HUES64 (cell line): Measurements from ENCODE around the gene TESK2.
"Not testable (repeated sequence)": the region's sequence is repeated elsewhere in the genome, so short reads cannot be mapped to it uniquely, and the experiment has no call there.

Experiments
- H3K27ac ChIP-seq: 2 replicates; pipeline ENCODE4 v1.7.0; 2013; ENCODE audit warnings: low read depth, low read length, inconsistent platforms
- H3K27me3 ChIP-seq: 2 replicates; pipeline ENCODE4 v1.6.1; 2013; ENCODE audit warnings: mild to moderate bottlenecking, low read length; ENCODE audit not compliant: insufficient read depth
- H3K36me3 ChIP-seq: 2 replicates; pipeline ENCODE4 v1.6.1; 2013; ENCODE audit warnings: mild to moderate bottlenecking, low read length; ENCODE audit not compliant: insufficient read depth
- H3K4me1 ChIP-seq: 2 replicates; pipeline ENCODE4 v1.6.1; 2013; ENCODE audit warnings: mild to moderate bottlenecking, low read length, moderate library complexity; ENCODE audit not compliant: insufficient read depth
- H3K4me3 ChIP-seq: 2 replicates; pipeline ENCODE4 v1.5.1; 2013; ENCODE audit warnings: mild to moderate bottlenecking, low read length, moderate library complexity
- H3K9ac ChIP-seq: 2 replicates; pipeline ENCODE4 v1.6.1; 2013; ENCODE audit warnings: mild to moderate bottlenecking, low read depth, low read length
- H3K9me3 ChIP-seq: 2 replicates; pipeline ENCODE4 v1.6.1; 2013; ENCODE audit warnings: low read depth, low read length; ENCODE audit not compliant: insufficient read depth
- WGBS: fragments of 150-250, 120-280 bp; methylation state at CpG from one replicate; pipeline ENCODE4 v1.1.7; 2013; ENCODE audit warnings: missing lambda C conversion rate; 5-methylcytosine and 5-hydroxymethylcytosine counted together

The TESK2 gene

DNA sequence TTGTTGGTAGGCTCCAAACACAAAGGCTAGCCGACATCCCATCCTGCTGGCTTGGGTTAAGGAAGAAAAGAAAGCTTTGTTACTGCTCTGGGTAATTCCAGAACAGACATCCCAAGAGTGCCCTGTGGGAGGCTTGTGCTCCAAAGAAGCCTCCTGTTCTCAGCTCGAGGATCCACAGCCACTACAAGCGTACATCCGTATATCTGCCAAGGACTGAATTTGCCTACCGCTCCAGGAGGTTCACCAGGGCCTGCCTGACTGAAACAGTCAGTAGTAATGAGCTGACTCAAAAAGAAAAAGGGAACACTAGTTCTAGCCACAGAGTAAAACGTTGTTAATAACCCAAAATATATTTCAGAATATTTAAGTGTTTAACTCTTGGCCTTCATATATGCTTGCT is 125.9 kb downstream of the TESK2 start:
- Histone ChIP-seq H3K4me1 (peaks cover 13% of the 10 kb centered on the region), H3K4me3 (no peak overlapping the region), H3K9ac (no peak overlapping the region), H3K36me3 (no peaks in the 10 kb centered on the region), H3K9me3 (no peaks in the 10 kb centered on the region), H3K27me3 (no peaks in the 10 kb centered on the region), H3K27ac (no peak overlapping the region)
- 84% methylated on average over 6 of the region's 6 CpGs for WGBS

DNA sequence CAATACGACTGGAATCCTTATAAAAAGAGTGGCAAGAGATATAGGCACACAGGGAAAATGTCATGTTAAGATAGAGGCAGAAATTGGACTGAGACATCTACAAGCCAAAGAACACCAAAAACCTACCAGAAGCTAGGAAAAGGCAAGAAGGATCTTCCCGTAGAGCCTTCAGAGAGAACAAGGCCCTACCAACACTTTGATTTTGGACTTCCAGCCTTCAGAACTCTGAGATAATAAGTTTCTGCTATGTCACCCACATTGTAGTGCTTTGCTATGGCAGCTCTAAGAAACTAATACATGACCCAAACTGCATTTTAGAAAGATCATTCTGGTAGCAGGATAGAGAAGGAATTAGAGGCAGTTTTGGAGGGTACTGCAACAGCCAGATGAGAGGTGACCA is 126.7 kb downstream of the TESK2 start:
- Histone ChIP-seq H3K4me1 (peaks cover 15% of the 10 kb centered on the region), H3K36me3 (no peaks in the 10 kb centered on the region), H3K27me3 (no peaks in the 10 kb centered on the region), H3K4me3 (no peak overlapping the region), H3K9ac (no peak overlapping the region), H3K27ac (no peak overlapping the region), H3K9me3 (no peaks in the 10 kb centered on the region)
- WGBS, result 92% methylated on average over 2 of the region's 2 CpGs

- not testable (repeated sequence) for H3K36me3 ChIP-seq, H3K27me3 ChIP-seq, H3K27ac ChIP-seq, H3K9ac ChIP-seq, H3K9me3 ChIP-seq
- WGBS, result 45% methylated on average over 7 of the region's 7 CpGs
- peaks cover 15% of the 10 kb centered on the region for H3K4me1 ChIP-seq
- H3K4me3 ChIP-seq, result peak overlapping the region; percentile 25; the same call in 1 of the 2 replicates
Observed at GRCh38 chr1:45360981-45361380, 130.0 kb downstream of the TESK2 start.

GRCh38 chr1:45359882-45360513 is 131.0 kb downstream of the TESK2 start:
- no peaks in the 10 kb centered on the region for H3K27me3 ChIP-seq
- 48% methylated on average over 5 of the region's 7 CpGs for WGBS
- peaks cover 15% of the 10 kb centered on the region for H3K4me1 ChIP-seq
- no peaks in the 10 kb centered on the region for H3K9me3 ChIP-seq
- H3K36me3 ChIP-seq, result no peaks in the 10 kb centered on the region
- no peak overlapping the region for H3K4me3 ChIP-seq
- peak overlapping the region; percentile 63; the same call in 1 of the 2 replicates for H3K27ac ChIP-seq
- H3K9ac ChIP-seq, result no peak overlapping the region

- peaks cover 10% of the 10 kb centered on the region for H3K4me1 ChIP-seq
- H3K27me3 ChIP-seq, result no peaks in the 10 kb centered on the region
- H3K36me3 ChIP-seq, result no peaks in the 10 kb centered on the region
- no peak overlapping the region for H3K9ac ChIP-seq
- H3K4me3 ChIP-seq, result no peak overlapping the region
- WGBS, result 70% methylated on average over 4 of the region's 4 CpGs
- H3K27ac ChIP-seq, result no peak overlapping the region
- no peaks in the 10 kb centered on the region for H3K9me3 ChIP-seq
Observed at GRCh38 chr1:45356186-45356585, 134.8 kb downstream of the TESK2 start.

- peaks cover 8% of the 10 kb centered on the region for H3K4me1 ChIP-seq
- no peaks in the 10 kb centered on the region for H3K27me3 ChIP-seq
- H3K9me3 ChIP-seq, result no peaks in the 10 kb centered on the region
- no peak overlapping the region for H3K9ac ChIP-seq
- 90% methylated on average over 2 of the region's 2 CpGs for WGBS
- no peaks in the 10 kb centered on the region for H3K36me3 ChIP-seq
- no peak overlapping the region for H3K4me3 ChIP-seq
- H3K27ac ChIP-seq, result no peak overlapping the region
Observed at GRCh38 chr1:45355683-45356082, 135.3 kb downstream of the TESK2 start.

- Histone ChIP-seq H3K27me3 (no peaks in the 10 kb centered on the region), H3K4me1 (peaks cover under 1% of the 10 kb centered on the region), H3K27ac (no peak overlapping the region), H3K9me3 (no peaks in the 10 kb centered on the region), H3K9ac (no peak overlapping the region), H3K4me3 (no peak overlapping the region), H3K36me3 (no peaks in the 10 kb centered on the region)
- 90% methylated on average over 4 of the region's 4 CpGs for WGBS
Observed at GRCh38 chr1:45354838-45355237, 136.1 kb downstream of the TESK2 start.

DNA sequence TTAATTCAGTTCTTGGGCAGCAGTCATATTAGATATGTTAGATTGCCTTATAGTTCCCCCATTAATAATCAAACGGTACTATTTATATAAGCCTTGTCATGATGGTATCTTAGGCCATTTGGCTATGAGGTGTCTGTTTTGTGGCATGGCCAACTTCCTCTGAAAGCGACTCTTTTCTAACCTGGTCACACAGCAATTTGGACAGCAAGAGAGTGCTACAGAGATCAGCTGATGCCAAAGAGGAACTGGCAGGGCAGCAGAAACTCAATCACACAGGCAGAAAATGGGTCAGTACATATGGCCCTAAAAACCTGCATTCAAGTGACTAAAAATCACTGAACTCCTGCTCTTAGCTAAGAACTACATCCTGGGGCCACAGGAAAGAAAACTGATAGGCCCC is 137.3 kb downstream of the TESK2 start:
- Histone ChIP-seq H3K9me3 (no peaks in the 10 kb centered on the region), H3K4me3 (no peak overlapping the region), H3K9ac (no peak overlapping the region), H3K36me3 (no peaks in the 10 kb centered on the region), H3K27ac (no peak overlapping the region), H3K4me1 (no peaks in the 10 kb centered on the region), H3K27me3 (no peaks in the 10 kb centered on the region)
- WGBS, result 100% methylated on average over 2 of the region's 2 CpGs

DNA sequence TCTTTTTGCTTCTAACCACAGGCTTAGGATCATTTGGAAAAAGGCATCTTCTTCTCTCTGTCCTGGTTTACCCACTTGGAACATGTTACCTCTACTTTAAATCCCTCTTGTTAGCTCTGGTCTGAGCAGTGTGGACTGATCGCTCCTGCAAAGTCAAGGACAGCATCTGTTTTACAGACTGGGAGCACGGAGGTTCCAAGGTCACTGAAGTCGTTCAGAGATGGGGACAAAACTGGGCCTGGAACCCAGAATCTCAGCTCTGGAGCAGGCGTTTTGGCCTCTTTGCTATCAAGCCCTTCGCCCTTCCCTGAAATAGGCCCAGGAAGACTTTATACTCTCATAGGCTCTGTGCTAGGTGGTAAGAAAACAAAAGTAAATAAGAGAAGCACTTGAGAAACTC is 139.5 kb downstream of the TESK2 start:
- Histone ChIP-seq H3K4me1 (no peaks in the 10 kb centered on the region), H3K27ac (no peak overlapping the region), H3K36me3 (0 out of 2 replicates have a peak, but pooled peaks cover under 1% of the 10 kb centered on the region), H3K9me3 (no peaks in the 10 kb centered on the region), H3K9ac (no peak overlapping the region), H3K27me3 (no peaks in the 10 kb centered on the region), H3K4me3 (no peak overlapping the region)
- 90% methylated on average over 5 of the region's 5 CpGs for WGBS

DNA sequence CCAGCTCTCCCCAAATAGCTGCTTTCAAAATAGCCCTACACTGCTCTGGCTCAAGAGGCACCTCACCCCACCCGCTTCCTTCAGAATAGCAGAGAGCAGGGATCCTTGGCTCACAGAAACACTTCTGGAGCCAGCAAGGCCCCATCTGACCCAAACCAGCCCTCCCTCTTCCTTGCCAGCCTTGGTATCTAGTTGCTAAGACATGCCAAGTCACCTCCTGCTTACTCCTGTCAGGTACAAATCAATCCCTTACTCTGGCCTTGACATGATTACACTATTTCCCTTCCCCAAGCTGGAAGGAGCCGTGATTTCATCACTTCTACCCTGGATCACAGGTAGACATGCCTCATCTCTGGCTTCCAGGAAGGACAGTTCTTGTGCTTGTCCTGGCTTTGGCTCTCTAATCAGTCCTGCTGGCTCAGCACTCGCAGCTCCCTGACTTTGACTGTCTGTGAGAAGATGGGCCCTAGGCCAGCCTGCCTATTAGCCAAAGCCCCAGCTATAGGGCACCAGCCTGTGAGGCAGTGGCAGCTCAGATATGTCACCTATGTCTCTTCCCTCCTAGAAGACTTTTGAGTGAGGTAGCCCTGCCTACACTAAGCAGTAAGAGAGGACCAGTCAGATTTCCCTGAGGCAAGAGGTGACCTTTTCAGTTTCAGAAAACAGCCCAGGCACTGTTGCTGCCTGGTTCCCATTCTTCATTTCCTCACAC is 141.8 kb downstream of the TESK2 start:
- H3K9me3 ChIP-seq, result no peaks in the 10 kb centered on the region
- no peak overlapping the region for H3K9ac ChIP-seq
- H3K27ac ChIP-seq, result no peak overlapping the region
- 90% methylated on average over 3 of the region's 3 CpGs for WGBS
- H3K36me3 ChIP-seq, result peaks cover 24% of the 10 kb centered on the region
- H3K4me1 ChIP-seq, result no peaks in the 10 kb centered on the region
- no peak overlapping the region for H3K4me3 ChIP-seq
- no peaks in the 10 kb centered on the region for H3K27me3 ChIP-seq

DNA sequence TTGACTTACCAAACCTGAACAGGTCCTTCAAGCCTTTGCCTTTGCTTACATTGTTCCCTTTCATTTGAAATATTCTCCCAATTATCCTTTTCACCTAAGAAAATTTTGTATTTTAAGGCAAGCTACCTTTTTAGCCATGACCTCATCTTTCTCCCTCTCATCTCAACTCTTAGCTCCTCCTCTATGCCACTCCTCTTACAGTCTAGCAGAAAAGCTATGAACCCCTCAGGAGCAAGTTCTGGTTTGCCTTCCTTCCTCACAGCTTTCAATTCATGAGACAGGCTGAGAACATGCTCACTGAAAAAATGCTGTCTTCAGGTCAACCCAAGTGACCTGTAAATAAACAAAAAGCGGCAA is 142.4 kb downstream of the TESK2 start:
- 88% methylated on average over 1 of the region's 1 CpG for WGBS
- no peak overlapping the region for H3K9ac ChIP-seq

More for the DNA sequence above, 142.4 kb downstream of the TESK2 start:
- H3K27ac ChIP-seq, result no peak overlapping the region
- no peaks in the 10 kb centered on the region for H3K27me3 ChIP-seq
- H3K9me3 ChIP-seq, result no peaks in the 10 kb centered on the region
- H3K36me3 ChIP-seq, result peaks cover 29% of the 10 kb centered on the region
- no peaks in the 10 kb centered on the region for H3K4me1 ChIP-seq
- H3K4me3 ChIP-seq, result no peak overlapping the region
